Measurements from ENCODE around the gene LRRFIP2. TPM values are rescaled to one million over a fixed set of nuclear protein-coding genes. Genes with fewer than 3 reads are reported as not detected.
"Not testable (repeated sequence)": the region's sequence is repeated elsewhere in the genome, so short reads cannot be mapped to it uniquely, and the experiment has no call there.

Gene LRRFIP2
- total RNA-seq, 2 donors from 2014 or later = 82.3 to 142 TPM

- Histone ChIP-seq H3K4me3 (no peak overlapping the region), H3K9me3 (no peaks in the 10 kb centered on the region), H3K36me3 (peaks cover 21% of the 10 kb centered on the region), H3K27ac (no peak overlapping the region), H3K4me1 (peaks cover 0 to 2% of the 10 kb centered on the region in 2 donors), H3K27me3 (no peaks in the 10 kb centered on the region)
- DNase-seq (ENCODE audit: low spot score) = no peak
- TF ChIP-seq, protein P1, sequence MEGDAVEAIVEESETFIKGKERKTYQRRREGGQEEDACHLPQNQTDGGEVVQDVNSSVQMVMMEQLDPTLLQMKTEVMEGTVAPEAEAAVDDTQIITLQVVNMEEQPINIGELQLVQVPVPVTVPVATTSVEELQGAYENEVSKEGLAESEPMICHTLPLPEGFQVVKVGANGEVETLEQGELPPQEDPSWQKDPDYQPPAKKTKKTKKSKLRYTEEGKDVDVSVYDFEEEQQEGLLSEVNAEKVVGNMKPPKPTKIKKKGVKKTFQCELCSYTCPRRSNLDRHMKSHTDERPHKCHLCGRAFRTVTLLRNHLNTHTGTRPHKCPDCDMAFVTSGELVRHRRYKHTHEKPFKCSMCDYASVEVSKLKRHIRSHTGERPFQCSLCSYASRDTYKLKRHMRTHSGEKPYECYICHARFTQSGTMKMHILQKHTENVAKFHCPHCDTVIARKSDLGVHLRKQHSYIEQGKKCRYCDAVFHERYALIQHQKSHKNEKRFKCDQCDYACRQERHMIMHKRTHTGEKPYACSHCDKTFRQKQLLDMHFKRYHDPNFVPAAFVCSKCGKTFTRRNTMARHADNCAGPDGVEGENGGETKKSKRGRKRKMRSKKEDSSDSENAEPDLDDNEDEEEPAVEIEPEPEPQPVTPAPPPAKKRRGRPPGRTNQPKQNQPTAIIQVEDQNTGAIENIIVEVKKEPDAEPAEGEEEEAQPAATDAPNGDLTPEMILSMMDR (IDR thresholded peaks at IDR 0.05) = no peak
Observed at GRCh38 chr3:37067577-37067976, 106.8 kb downstream of the LRRFIP2 start.

DNA sequence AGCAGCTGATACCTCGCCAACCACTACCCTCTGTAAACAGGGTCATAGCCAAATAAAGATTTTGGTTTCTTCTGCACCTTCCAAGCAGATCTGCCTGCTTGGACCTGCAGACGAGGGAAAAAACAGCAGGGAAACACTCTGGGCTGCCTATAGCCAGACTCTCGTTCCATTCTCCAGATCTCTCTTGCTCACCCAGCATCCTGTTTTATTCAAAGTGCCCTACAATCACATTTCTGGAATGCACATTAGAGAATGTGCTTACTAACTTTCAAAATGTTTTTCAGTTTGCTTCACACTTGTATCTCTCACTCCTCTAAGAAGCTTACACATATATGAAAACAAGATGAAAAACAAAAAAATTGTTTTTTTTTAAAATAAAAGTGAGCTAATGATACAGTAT lies 109.6 kb downstream of the LRRFIP2 start:
- TF ChIP-seq, protein P1 (IDR thresholded peaks at IDR 0.05) = no peak
- no peaks in the 10 kb centered on the region for H3K27me3 ChIP-seq
- DNase-seq (ENCODE audit: low spot score) = no peak
- H3K4me1 ChIP-seq = peaks cover 0 to 7% of the 10 kb centered on the region in 2 donors
- no peaks in the 10 kb centered on the region for H3K9me3 ChIP-seq
- peaks cover 18% of the 10 kb centered on the region for H3K36me3 ChIP-seq
- H3K4me3 ChIP-seq = no peak overlapping the region
- H3K27ac ChIP-seq = no peak overlapping the region

DNA sequence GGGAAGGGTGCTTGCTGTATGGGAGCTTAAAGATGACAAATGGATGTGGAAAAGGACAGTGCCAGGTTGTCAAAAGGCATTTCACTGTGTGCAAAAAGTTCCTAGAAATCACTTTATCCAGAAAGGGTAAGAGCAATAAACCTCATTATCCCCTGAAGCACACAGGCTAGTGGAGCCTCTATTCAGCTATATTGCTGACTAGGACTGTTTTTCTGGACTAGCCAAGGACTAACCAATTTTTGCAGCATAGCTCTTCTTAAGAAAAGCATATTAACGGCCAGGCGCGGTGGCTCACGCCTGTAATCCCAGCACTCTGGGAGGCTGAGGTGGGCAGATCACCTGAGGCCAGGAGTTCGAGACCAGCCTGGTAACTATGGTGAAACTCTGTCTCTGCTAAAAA lies 116.3 kb downstream of the LRRFIP2 start:
- H3K9me3 ChIP-seq = no peaks in the 10 kb centered on the region
- H3K27me3 ChIP-seq = no peaks in the 10 kb centered on the region
- H3K4me1 ChIP-seq = peaks cover 0 to 33% of the 10 kb centered on the region in 2 donors
- DNase-seq (ENCODE audit: low spot score) = no peak
- H3K36me3 ChIP-seq = peaks cover 48% of the 10 kb centered on the region
- TF ChIP-seq, protein P1 (IDR thresholded peaks at IDR 0.05) = no peak
- no peak overlapping the region for H3K4me3 ChIP-seq
- H3K27ac ChIP-seq = no peak overlapping the region

DNA sequence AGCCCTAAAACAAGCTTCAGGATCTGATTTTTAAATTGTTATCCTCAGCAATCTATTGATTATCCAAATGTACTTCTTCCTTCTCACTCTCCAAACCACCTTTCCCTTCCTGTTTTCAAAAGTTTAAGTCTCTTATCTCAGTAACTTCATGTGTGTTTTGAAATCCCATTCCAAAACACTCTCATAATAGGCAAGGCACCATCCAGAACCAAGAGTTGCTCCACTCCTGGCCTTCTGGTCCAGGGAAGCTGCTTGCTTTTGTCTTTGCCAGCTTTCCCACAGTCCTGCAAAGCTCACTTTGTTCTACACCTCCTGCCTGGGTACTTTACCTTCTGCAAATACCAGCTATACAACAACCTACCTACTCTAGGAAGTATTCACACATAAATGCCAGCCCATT lies 117.6 kb downstream of the LRRFIP2 start:
- Histone ChIP-seq H3K4me1 (peaks cover 0 to 40% of the 10 kb centered on the region in 2 donors), H3K27me3 (no peaks in the 10 kb centered on the region), H3K27ac (peak overlapping the region; percentile 2 to 49), H3K36me3 (peaks cover 44% of the 10 kb centered on the region), H3K4me3 (no peak overlapping the region), H3K9me3 (no peaks in the 10 kb centered on the region)
- TF ChIP-seq, protein P1 (IDR thresholded peaks at IDR 0.05) = no peak
- DNase-seq (ENCODE audit: low spot score) = no peak

DNA sequence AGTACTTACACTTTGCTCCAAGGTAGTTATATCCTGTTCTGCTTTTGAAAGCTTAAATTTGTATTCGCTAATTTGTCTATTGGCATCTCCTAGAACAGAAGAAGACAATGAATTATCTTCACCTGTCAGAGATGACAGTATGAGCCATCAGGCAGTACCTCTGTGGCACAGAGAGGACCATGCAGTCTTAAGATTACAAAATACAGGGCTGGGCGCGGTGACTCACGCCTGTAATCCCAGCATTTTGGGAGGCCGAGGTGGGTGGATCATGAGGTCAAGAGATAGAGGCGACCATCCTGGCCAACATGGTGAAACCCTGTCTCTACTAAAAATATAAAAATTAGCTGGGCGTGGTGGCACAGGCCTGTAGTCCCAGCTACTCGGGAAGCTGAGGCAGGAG lies 119.3 kb downstream of the LRRFIP2 start:
- H3K36me3 ChIP-seq = peaks cover 55% of the 10 kb centered on the region
- H3K4me1 ChIP-seq = peaks cover 0 to 41% of the 10 kb centered on the region in 2 donors

DNA sequence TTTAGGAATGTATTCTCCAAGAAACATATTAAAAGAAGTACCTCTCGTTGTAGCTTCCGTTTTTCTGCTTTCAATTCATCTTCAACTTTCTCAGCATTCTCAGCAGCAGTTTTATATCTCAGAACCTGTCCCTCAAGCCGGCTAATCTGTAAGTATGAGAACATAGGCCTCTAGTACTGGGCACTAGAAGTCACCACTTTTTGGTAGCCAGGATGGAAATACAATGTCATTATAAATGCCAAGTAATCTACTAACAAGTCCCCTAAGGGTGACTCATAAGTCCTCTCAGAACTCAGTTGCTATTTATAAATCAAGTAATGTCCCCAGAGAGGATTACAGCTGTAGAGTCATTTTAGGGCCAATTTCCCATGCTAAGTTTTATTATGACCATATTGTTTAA lies 120.0 kb downstream of the LRRFIP2 start:
- no peaks in the 10 kb centered on the region for H3K9me3 ChIP-seq
- TF ChIP-seq, protein P1 (IDR thresholded peaks at IDR 0.05) = no peak
- H3K4me1 ChIP-seq = peaks cover 0 to 48% of the 10 kb centered on the region in 2 donors
- no peaks in the 10 kb centered on the region for H3K27me3 ChIP-seq
- H3K27ac ChIP-seq = peak overlapping the region; percentile 73 to 84
- no peak for DNase-seq (ENCODE audit: low spot score)
- no peak overlapping the region for H3K4me3 ChIP-seq
- peaks cover 62% of the 10 kb centered on the region for H3K36me3 ChIP-seq

More for the DNA sequence above, 119.3 kb downstream of the LRRFIP2 start:
- DNase-seq (ENCODE audit: low spot score); H3K4me3 ChIP-seq; H3K27me3 ChIP-seq; H3K9me3 ChIP-seq: not testable (repeated sequence)
- peak overlapping the region; percentile 73 to 84 for H3K27ac ChIP-seq

Measured in right atrium auricular region (tissue), 2 donors.